K562 (cell line): Measurements from ENCODE around the gene SAFB. TPM values are rescaled to one million over a fixed set of nuclear protein-coding genes. Genes with fewer than 3 reads are reported as not detected.

Source experiments
- ATAC-seq: fragments of 200-7000 bp; cut with Tn5 transposase; 3 replicates; pipeline ENCODE4 v1.9.1; 2020; ENCODE audit warnings: moderate library complexity
- BruUV-seq: library from RNA; stranded (reverse); fragments of 400-500 nt; replicated peaks from 2 replicates; lab custom pipeline; 2021; lab: Mats Ljungman, UMichigan
- CTCF ChIA-PET: fragments of 300-600 bp; formaldehyde crosslinking; extraction: SDS; loops from one replicate; lab custom pipeline; 2021; ENCODE audit warnings: low intra/inter-chr PET ratio; lab: Yijun Ruan, JAX
- POLR2A ChIA-PET: fragments of 300-600, 350-650 bp; sonication (Branson Sonifier 250); formaldehyde crosslinking; extraction: SDS; loops from one replicate; lab custom pipeline; 2021; ENCODE audit warnings: antibody characterized with exemption, inconsistent platforms; lab: Yijun Ruan, JAX
- DNase-seq, 4 experiments: peaks; one replicate each; pipeline versions ENCODE4 v3.0.0 to v3.0.0-alpha.2; 2011 to 2018; ENCODE audit warnings: low spot score in 3 of 4, mixed read lengths in 3 of 4; ENCODE audit errors: extremely low read depth in 1 of 4
- FAIRE-seq: peaks from 2 replicates; lab custom pipeline; 2011; peaks lifted over from hg19 to GRCh38; lab: Jason Lieb, UNC
- H2AFZ ChIP-seq: 2 replicates; pipeline ENCODE4 v1.6.0; 2011; ENCODE audit warnings: low read depth, low read length, control low read depth, inconsistent platforms
- H3K27ac ChIP-seq: fragments of 200-600 bp; 3 replicates; pipeline ENCODE4 v1.8.0; 2011; ENCODE audit warnings: low read depth, mild to moderate bottlenecking, control low read depth, inconsistent platforms, low read length, moderate library complexity, mixed read lengths; ENCODE audit errors: extremely low read depth
- H3K27me3 ChIP-seq, 2 experiments: fragments of 300-600 bp in 1 of 2; 2 replicates in 1 of 2; 3 replicates in 1 of 2; pipeline versions ENCODE4 v1.6.0 to v1.8.0; 2011; ENCODE audit warnings: inconsistent platforms in 2 of 2, low read length in 2 of 2, mild to moderate bottlenecking in 1 of 2, mixed read lengths in 1 of 2, moderate library complexity in 1 of 2; ENCODE audit not compliant: control insufficient read depth in 2 of 2, insufficient read depth in 2 of 2
- H3K36me3 ChIP-seq: fragments of 300-600 bp; 3 replicates; pipeline ENCODE4 v1.8.0; 2011; ENCODE audit warnings: mild to moderate bottlenecking, low read length, inconsistent platforms; ENCODE audit not compliant: control insufficient read depth, insufficient read depth
- H3K4me1 ChIP-seq, 2 experiments: fragments of 200-600 bp in 1 of 2; replicated peaks in 1 of 2; 2 replicates in 1 of 2; 3 replicates in 1 of 2; pipeline versions ENCODE4 v1.5.1 to v1.8.0; 2011; ENCODE audit warnings: inconsistent platforms in 2 of 2, low read length in 2 of 2, mild to moderate bottlenecking in 1 of 2, mixed read lengths in 1 of 2, moderate library complexity in 1 of 2; ENCODE audit not compliant: control insufficient read depth in 2 of 2, insufficient read depth in 2 of 2
- H3K4me2 ChIP-seq: 2 replicates; pipeline ENCODE4 v1.6.1; 2011; ENCODE audit warnings: low read length, control low read depth, inconsistent platforms, mixed read lengths; ENCODE audit not compliant: insufficient read depth
- H3K4me3 ChIP-seq: fragments of 200-600 bp; sonication (generic), shearing (Covaris generic); 2 replicates; pipeline ENCODE4 v1.5.1; 2016; ENCODE audit warnings: control low read depth, inconsistent platforms
- H3K79me2 ChIP-seq: fragments of 200-600 bp; 3 replicates; pipeline ENCODE4 v1.8.0; 2011; ENCODE audit warnings: low read length, inconsistent platforms; ENCODE audit not compliant: control insufficient read depth, insufficient read depth
- H3K9ac ChIP-seq, 2 experiments: 2 replicates each; pipeline versions ENCODE4 v1.6.0 to v1.6.1; 2011; ENCODE audit warnings: low read depth in 2 of 2, low read length in 2 of 2, control low read depth in 1 of 2, inconsistent platforms in 1 of 2, mild to moderate bottlenecking in 1 of 2, mixed read lengths in 1 of 2; ENCODE audit not compliant: insufficient read depth in 1 of 2
- H3K9me1 ChIP-seq: one replicate; pipeline ENCODE4 v1.6.0; 2011; ENCODE audit warnings: inconsistent platforms, mild to moderate bottlenecking, low read length, moderate library complexity; ENCODE audit not compliant: control insufficient read depth, insufficient read depth
- H3K9me3 ChIP-seq: replicated peaks from 2 replicates; pipeline ENCODE4 v1.5.1; 2011; ENCODE audit warnings: low read depth, low read length, inconsistent platforms; ENCODE audit not compliant: control insufficient read depth, insufficient read depth
- H4K20me1 ChIP-seq: replicated peaks from 2 replicates; pipeline ENCODE4 v1.6.1; 2011; ENCODE audit warnings: low read length, inconsistent platforms, mixed read lengths; ENCODE audit not compliant: control insufficient read depth, insufficient read depth
- ATF7 ChIP-seq: fragments of 450-650 bp; IDR thresholded peaks from 2 replicates; pipeline ENCODE4 v1.7.1; 2014; ENCODE audit warnings: mild to moderate bottlenecking, moderate library complexity
- C11orf30 ChIP-seq: fragments of 450-650 bp; IDR thresholded peaks from 2 replicates; pipeline ENCODE4 v1.6.1; 2016; ENCODE audit warnings: low read depth, mild to moderate bottlenecking
- ETV5 ChIP-seq: sonication (generic); formaldehyde crosslinking; IDR thresholded peaks from 2 replicates; pipeline ENCODE4 v1.4.0; 2020; ENCODE audit warnings: low read depth, mild to moderate bottlenecking, missing genetic modification reagents
- MAFF ChIP-seq: IDR thresholded peaks from 2 replicates; pipeline ENCODE4 v1.6.1; 2012; ENCODE audit warnings: low read length, improper control_type of control experiment
- MAFG ChIP-seq: fragments of 450-650 bp; conservative IDR thresholded peaks from 2 replicates; pipeline ENCODE4 v1.6.1; 2016; ENCODE audit warnings: missing genetic modification characterization, missing compliant biosample characterization
- MAFK ChIP-seq: IDR thresholded peaks from 2 replicates; pipeline ENCODE4 v1.6.1; 2011; ENCODE audit warnings: low read length, improper control_type of control experiment
- NCOA1 ChIP-seq: fragments of 450-650 bp; IDR thresholded peaks from 2 replicates; pipeline ENCODE4 v1.6.1; 2016; ENCODE audit warnings: low read depth
- NFE2 ChIP-seq: IDR thresholded peaks from 2 replicates; pipeline ENCODE4 v1.6.1; 2014; ENCODE audit warnings: antibody characterized with exemption, low read depth
- SMAD4 ChIP-seq: fragments of 250-450 bp; sonication (Bioruptor Pico); conservative IDR thresholded peaks from 2 replicates; pipeline ENCODE4 v1.8.0; 2021; ENCODE audit warnings: inconsistent platforms, mild to moderate bottlenecking, moderate library complexity
- SMARCE1 ChIP-seq: fragments of 450-650 bp; IDR thresholded peaks from 2 replicates; pipeline ENCODE4 v1.7.1; 2016; ENCODE audit warnings: mild to moderate bottlenecking
- TARDBP ChIP-seq: fragments of 450-650 bp; IDR thresholded peaks from 2 replicates; pipeline ENCODE4 v1.6.1; 2016
- ZNF316 ChIP-seq: fragments of 450-650 bp; IDR thresholded peaks from 2 replicates; pipeline ENCODE4 v1.6.1; 2016
- ZNF347 ChIP-seq: fragments of 450-650 bp; formaldehyde crosslinking; IDR thresholded peaks from 2 replicates; pipeline ENCODE4 v1.4.0; 2020; ENCODE audit warnings: low read depth, mild to moderate bottlenecking, moderate library complexity
- WGBS: fragments of 100-300 bp; shearing (Covaris generic); methylation state at CpG from one replicate; pipeline ENCODE4 v1.1.6; 2016; ENCODE audit warnings: low coverage, mixed read lengths; ENCODE audit not compliant: insufficient coverage; ENCODE audit errors: missing lambda C conversion rate; 5-methylcytosine and 5-hydroxymethylcytosine counted together
- in situ Hi-C: fragments of 300-500 bp; cut with MboI; formaldehyde crosslinking; loops from 4 replicates; pipeline ENCODE4 v1.15.0; 2018; ENCODE audit warnings: inconsistent platforms, mixed read lengths
- intact Hi-C: fragments of 100-400 bp; cut with micrococcal nuclease; formaldehyde crosslinking; loops from 2 replicates; pipeline ENCODE4 v1.14.2; 2022
- polyA plus RNA-seq, 8 experiments: library from polyadenylated mRNA; depleted of rRNA in 4 of 8; stranded (reverse) in 5 of 8; unstranded in 3 of 8; fragments of >200 nt; fragmentation: Nextera tagmentation in 2 of 8; fragmentation: Illumina TruSeq in 1 of 8; extraction: Ambion mirVana in 2 of 8; extraction: Trizol in 1 of 8; gene quantifications; 2 replicates each; pipeline versions ENCODE4 v1.2.1 to v1.2.3, GENCODE V29; 2011 to 2014; ENCODE audit warnings: inconsistent platforms in 1 of 8, missing spikeins in 1 of 8
- total RNA-seq, 7 experiments: library from RNA; depleted of rRNA in 6 of 7; stranded (reverse); fragments of >200 nt in 6 of 7; fragmentation: Illumina TruSeq in 2 of 7; extraction: Trizol in 2 of 7; gene quantifications; 2 replicates each; pipeline versions ENCODE4 v1.2.1 to v1.2.3, GENCODE V29; 2011 to 2021; ENCODE audit warnings: low replicate concordance in 1 of 7
- TF ChIP-seq, protein P1 (sequence below): fragments of 150-350 bp; IDR thresholded peaks from 2 replicates; pipeline ENCODE4 v1.6.1; 2014; ENCODE audit warnings: low read depth, mild to moderate bottlenecking, low read length, borderline replicate concordance

Gene SAFB
- total and polyA plus RNA-seq, 9 of the 15 experiments (the other 6 are each of a cell fraction or from before 2014, with no cell fraction given) = 1.1 to 151 (median 83.1) TPM

DNA sequence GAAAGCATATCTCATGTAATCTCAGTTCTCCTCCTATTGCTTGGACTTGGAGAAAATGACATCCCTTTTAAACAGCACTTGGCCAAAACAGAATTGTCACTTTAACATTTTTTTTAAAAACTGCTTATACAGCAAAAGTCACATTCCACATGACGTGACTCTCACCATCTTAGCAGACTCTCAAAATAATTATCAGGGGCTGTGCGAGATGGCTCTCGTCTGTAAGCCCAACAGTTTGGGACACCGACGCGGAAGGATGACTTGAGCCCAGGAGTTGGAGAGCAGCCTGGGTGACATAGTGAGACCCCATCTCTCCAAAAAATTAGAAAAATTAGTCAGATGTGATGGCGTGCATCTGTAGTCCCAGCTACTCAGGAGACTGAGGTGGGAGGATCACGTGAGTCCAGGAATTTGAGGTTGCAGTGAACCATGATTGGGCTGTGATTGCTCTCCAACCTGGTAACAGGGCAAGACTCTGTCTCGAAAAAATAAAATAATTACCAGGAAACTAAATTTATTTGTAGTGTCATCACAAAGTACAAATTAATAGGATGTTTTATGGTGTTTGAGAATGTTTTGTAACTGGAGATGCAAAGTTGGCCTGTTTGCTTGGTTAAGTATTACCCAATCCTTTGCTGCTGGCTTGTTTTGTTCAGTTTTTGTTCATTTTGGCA is 8.8 kb downstream of the SAFB start:
- H3K4me2 ChIP-seq = no peak overlapping the region
- 94% methylated on average over 9 of the region's 9 CpGs for WGBS
- H3K79me2 ChIP-seq = peaks cover 98% of the 10 kb centered on the region
- BruUV-seq = no TSS peak
- in situ Hi-C loops = no loop called here
- ChIA-PET POLR2A (interaction anchor here (1.3 kb wide), 1 partner anchor 24 kb away, joined by 3 read pairs; no protein-coding TSS in a partner anchor), CTCF (no interaction called here)
- TF ChIP-seq C11orf30 (peak; percentile 87), MAFG (tag) (peak; percentile 83), SMARCE1 (no peak), ATF7 (no peak), ZNF316 (peak; percentile 94), MAFF (peak; percentile 91), MAFK (peak; percentile 86)
- H3K4me3 ChIP-seq = no peak overlapping the region
- H3K36me3 ChIP-seq = peaks cover 90% of the 10 kb centered on the region
- H3K27ac ChIP-seq = no peak overlapping the region
- H2AFZ ChIP-seq = no peak overlapping the region
- intact Hi-C loops = no loop called here
- DNase-seq (no peak), ATAC-seq (no peak), FAIRE-seq (no peak)
- H3K4me1 ChIP-seq = peaks cover 9 to 22% of the 10 kb centered on the region in 2 experiments
- H3K9ac ChIP-seq = no peak overlapping the region
- no peaks in the 10 kb centered on the region for H3K9me3 ChIP-seq
- peaks cover 63% of the 10 kb centered on the region; the same call in 1 of the 2 replicates for H4K20me1 ChIP-seq
- peaks cover 9% of the 10 kb centered on the region for H3K9me1 ChIP-seq
- H3K27me3 ChIP-seq = no peaks in the 10 kb centered on the region

DNA sequence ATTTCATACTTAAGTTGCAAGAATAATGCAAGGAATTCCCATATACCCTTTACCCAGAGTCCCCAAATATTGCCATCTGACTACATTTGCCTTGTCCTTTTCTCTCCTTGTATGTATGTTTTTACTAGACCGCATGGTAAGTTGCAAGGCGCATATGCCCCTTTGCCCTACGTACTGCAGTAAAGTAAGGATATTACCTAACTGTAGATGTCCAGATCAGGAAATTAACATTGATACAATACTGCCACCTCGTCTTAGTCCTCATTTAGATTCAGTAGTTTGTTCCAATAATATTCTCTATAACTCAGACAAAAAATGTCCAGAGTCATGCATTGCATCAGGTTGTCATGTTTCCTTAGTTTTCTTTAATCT is 9.3 kb downstream of the SAFB start:
- no TSS peak for BruUV-seq
- no peak for DNase-seq
- H3K9ac ChIP-seq = no peak overlapping the region
- peaks cover 97% of the 10 kb centered on the region for H3K79me2 ChIP-seq
- H3K27me3 ChIP-seq = no peaks in the 10 kb centered on the region
- in situ Hi-C loops (no loop called here), intact Hi-C loops (no loop called here)
- H3K36me3 ChIP-seq = peaks cover 86% of the 10 kb centered on the region
- no peaks in the 10 kb centered on the region for H3K9me3 ChIP-seq
- ChIA-PET CTCF (no interaction called here), POLR2A (no interaction called here)
- no peak overlapping the region for H3K4me2 ChIP-seq
- H3K9me1 ChIP-seq = peaks cover 5% of the 10 kb centered on the region
- no peak for ATAC-seq
- FAIRE-seq = no peak
- no peak overlapping the region for H3K27ac ChIP-seq
- peaks cover 4 to 17% of the 10 kb centered on the region in 2 experiments for H3K4me1 ChIP-seq
- 89% methylated on average over 4 of the region's 4 CpGs for WGBS
- H3K4me3 ChIP-seq = no peak overlapping the region
- H2AFZ ChIP-seq = no peak overlapping the region
- H4K20me1 ChIP-seq = peaks cover 61% of the 10 kb centered on the region; the same call in 1 of the 2 replicates
- TF ChIP-seq NCOA1 (no peak), ETV5 (CRISPR knock-in tag) (no peak), NFE2 (no peak), TARDBP (no peak), SMAD4 (CRISPR knock-in tag) (no peak), ZNF347 (CRISPR knock-in tag) (no peak)
- TF ChIP-seq, protein P1, sequence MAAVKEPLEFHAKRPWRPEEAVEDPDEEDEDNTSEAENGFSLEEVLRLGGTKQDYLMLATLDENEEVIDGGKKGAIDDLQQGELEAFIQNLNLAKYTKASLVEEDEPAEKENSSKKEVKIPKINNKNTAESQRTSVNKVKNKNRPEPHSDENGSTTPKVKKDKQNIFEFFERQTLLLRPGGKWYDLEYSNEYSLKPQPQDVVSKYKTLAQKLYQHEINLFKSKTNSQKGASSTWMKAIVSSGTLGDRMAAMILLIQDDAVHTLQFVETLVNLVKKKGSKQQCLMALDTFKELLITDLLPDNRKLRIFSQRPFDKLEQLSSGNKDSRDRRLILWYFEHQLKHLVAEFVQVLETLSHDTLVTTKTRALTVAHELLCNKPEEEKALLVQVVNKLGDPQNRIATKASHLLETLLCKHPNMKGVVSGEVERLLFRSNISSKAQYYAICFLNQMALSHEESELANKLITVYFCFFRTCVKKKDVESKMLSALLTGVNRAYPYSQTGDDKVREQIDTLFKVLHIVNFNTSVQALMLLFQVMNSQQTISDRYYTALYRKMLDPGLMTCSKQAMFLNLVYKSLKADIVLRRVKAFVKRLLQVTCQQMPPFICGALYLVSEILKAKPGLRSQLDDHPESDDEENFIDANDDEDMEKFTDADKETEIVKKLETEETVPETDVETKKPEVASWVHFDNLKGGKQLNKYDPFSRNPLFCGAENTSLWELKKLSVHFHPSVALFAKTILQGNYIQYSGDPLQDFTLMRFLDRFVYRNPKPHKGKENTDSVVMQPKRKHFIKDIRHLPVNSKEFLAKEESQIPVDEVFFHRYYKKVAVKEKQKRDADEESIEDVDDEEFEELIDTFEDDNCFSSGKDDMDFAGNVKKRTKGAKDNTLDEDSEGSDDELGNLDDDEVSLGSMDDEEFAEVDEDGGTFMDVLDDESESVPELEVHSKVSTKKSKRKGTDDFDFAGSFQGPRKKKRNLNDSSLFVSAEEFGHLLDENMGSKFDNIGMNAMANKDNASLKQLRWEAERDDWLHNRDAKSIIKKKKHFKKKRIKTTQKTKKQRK = no peak
